ENCODE data around the gene TNFRSF6B. TPM values are rescaled to one million over a fixed set of nuclear protein-coding genes. Genes with fewer than 3 reads are reported as not detected.
"Not testable (repeated sequence)": the region's sequence is repeated elsewhere in the genome, so short reads cannot be mapped to it uniquely, and the experiment has no call there.

Gene TNFRSF6B
- total RNA-seq, 2 experiments from 2014 or later, result not detected

GRCh38 chr20:63664143-63664851 lies 32.2 kb upstream of the TNFRSF6B start:
- no peak overlapping the region for H3K27ac Mint-ChIP-seq
- POLR2A ChIA-PET, result no interaction called here

DNA sequence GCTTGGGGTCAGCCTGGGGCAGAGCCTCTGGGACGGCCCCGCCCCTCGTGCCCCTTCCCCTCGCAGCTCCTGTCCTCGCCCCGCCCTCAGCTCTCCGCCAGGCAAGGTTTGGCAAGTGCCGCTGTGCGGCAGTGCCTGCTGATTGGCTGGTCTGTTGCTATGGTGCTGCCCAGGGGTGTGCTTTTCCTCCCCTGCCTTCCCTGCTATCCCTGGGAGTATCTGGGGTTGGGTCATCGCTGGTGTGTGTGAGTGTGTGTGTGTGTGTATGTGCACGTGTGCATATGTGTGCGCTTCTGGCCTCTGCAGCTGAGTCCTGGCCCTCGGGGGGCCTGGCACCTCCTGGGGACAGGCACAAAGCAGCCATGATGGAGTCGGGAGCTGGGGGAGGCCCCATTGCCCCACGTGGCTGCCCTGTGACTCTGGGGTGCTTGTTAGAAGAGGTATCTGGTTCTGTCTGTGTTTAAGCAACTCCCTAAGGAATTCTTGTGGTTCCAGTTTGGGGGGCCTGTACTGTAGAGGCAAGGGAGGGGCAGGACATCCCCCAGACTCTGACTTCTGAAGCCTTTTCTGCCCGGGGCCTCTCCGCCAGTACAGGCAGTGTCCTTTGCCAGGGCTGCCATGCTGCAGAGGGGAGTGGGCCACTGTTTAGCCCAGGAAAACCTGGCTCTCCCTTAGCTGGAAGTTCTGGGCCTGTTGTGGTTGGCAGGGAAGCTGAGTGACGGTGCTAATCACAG lies 31.4 kb upstream of the TNFRSF6B start:
- ChIA-PET CTCF (no interaction called here), POLR2A (no interaction called here)
- intact Hi-C loops (cut with micrococcal nuclease), result no loop called here
- H3K4me3 Mint-ChIP-seq, result no peak overlapping the region
- peaks cover 36% of the 10 kb centered on the region for H3K36me3 Mint-ChIP-seq
- no peak for DNase-seq
- no peaks in the 10 kb centered on the region for H3K9me3 Mint-ChIP-seq
- H3K27me3 Mint-ChIP-seq, result no peaks in the 10 kb centered on the region
- no peak overlapping the region for H3K27ac Mint-ChIP-seq
- H3K4me1 Mint-ChIP-seq (ENCODE audit: low read depth), result peaks cover under 1% of the 10 kb centered on the region

More at GRCh38 chr20:63664143-63664851, 32.2 kb upstream of the TNFRSF6B start:
- H3K4me1 Mint-ChIP-seq (ENCODE audit: low read depth), result peaks cover 8% of the 10 kb centered on the region
- no peak overlapping the region for H3K4me3 Mint-ChIP-seq
- H3K9me3 Mint-ChIP-seq, result no peaks in the 10 kb centered on the region
- CTCF ChIA-PET, result no interaction called here
- DNase-seq, result no peak
- no peaks in the 10 kb centered on the region for H3K27me3 Mint-ChIP-seq
- H3K36me3 Mint-ChIP-seq, result peaks cover 39% of the 10 kb centered on the region
- intact Hi-C loops (cut with micrococcal nuclease), result no loop called here

DNA sequence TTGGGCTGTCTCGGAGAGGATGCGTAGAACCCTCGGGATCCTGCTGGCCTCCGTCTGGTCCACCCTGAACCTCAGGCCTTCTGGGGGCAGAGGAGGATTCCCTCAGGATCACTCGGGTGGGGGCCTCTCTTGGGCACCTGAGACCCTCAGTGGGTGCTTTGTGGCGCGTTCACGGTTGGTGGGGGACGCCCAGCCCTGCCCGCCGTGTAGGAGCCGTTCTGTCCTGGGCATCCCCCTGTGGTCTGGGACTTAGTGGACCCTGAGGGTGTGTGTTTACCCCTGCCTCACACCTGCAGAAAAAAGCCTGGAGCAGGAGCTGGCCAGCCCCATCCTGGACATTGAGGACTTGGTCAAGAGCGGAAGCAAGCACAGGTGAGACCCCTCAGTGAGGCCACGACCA lies 30.7 kb upstream of the TNFRSF6B start:
- H3K4me1 Mint-ChIP-seq (ENCODE audit: low read depth), result no peaks in the 10 kb centered on the region
- ChIA-PET POLR2A (no interaction called here), CTCF (no interaction called here)
- no peak for DNase-seq
- H3K4me3 Mint-ChIP-seq, result no peak overlapping the region
- no peak overlapping the region for H3K27ac Mint-ChIP-seq
- H3K36me3 Mint-ChIP-seq, result peaks cover 34% of the 10 kb centered on the region
- H3K27me3 Mint-ChIP-seq, result no peaks in the 10 kb centered on the region
- no peaks in the 10 kb centered on the region for H3K9me3 Mint-ChIP-seq
- intact Hi-C loops (cut with micrococcal nuclease), result no loop called here

DNA sequence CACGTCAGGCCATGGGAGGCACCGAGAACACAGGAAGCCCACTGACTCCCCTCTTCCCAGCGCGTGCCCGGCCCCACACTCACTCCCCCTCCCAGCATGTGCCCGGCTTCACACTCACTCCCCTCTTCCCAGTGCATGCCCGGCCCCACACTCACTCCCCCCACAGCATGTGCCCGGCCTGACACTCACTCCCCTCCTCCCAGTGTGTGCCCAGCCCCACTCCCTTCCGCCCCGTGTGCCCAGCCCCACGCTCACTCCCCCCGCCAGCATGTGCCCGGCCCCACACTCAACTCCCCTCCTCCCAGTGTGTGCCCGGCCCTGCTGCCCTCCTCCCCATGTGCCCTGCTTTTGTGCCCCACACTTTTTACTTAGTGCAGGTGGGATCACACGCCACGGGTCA lies 28.6 kb upstream of the TNFRSF6B start:
- no peak for DNase-seq
- Mint-ChIP-seq H3K4me3 (no peak overlapping the region), H3K36me3 (peaks cover 29% of the 10 kb centered on the region), H3K4me1 (ENCODE audit: low read depth) (no peaks in the 10 kb centered on the region), H3K27me3 (no peaks in the 10 kb centered on the region), H3K9me3 (no peaks in the 10 kb centered on the region), H3K27ac (no peak overlapping the region)
- intact Hi-C loops (cut with micrococcal nuclease), result no loop called here
- ChIA-PET POLR2A (no interaction called here), CTCF (no interaction called here)

DNA sequence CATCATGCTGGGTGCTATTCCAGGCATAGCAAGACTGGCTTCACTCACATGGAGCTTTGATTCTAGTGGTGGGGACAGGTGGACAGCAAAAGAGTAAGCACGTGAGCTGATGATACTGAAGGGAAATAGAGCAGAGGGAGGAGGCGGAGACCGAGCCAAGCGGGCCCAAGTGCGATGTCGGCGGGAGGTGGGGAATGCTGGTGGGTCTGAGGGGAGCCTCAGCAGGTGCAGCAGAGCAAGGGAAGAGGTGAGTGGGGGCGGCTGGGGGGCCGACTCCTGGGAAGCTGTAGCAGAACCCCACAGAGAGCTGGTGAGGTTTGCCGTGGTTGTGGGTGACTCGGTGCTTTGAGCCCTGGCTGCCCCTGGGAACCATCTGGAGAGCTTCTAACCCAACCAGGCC lies 28.1 kb upstream of the TNFRSF6B start:
- no peak for DNase-seq
- H3K27ac Mint-ChIP-seq, result no peak overlapping the region
- no peak overlapping the region for H3K4me3 Mint-ChIP-seq
- no peaks in the 10 kb centered on the region for H3K27me3 Mint-ChIP-seq
- ChIA-PET CTCF (interaction anchor here (0.6 to 0.9 kb wide), 2 partner anchors 10 to 131 kb away, joined by 3 to 4 read pairs; partner anchors contain the start of genes PTK6 and RTEL1), POLR2A (no interaction called here)
- peaks cover 29% of the 10 kb centered on the region for H3K36me3 Mint-ChIP-seq
- intact Hi-C loops (cut with micrococcal nuclease), result no loop called here
- no peaks in the 10 kb centered on the region for H3K4me1 Mint-ChIP-seq (ENCODE audit: low read depth)
- H3K9me3 Mint-ChIP-seq, result no peaks in the 10 kb centered on the region

DNA sequence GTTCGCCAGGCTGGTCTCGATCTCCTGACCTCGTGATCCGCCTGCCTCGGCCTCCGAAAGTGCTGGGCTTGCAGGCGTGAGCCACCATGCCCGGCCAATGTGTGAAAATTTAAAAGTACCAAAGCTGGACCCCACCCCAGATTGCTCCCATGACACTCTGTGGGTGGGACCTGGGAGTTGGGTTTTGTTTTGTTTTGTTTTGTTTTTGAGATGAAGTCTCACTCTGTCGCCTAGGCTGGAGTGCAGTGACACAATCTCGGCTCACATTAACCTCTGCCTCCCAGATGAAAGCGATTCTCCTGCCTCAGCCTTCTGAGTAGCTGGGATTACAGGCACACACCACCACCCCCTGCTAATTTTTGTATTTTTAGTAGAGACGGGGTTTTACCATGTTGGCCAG lies 24.8 kb upstream of the TNFRSF6B start:
- H3K4me3 Mint-ChIP-seq; H3K9me3 Mint-ChIP-seq; H3K4me1 Mint-ChIP-seq (ENCODE audit: low read depth); POLR2A ChIA-PET; H3K27me3 Mint-ChIP-seq; CTCF ChIA-PET; H3K27ac Mint-ChIP-seq; intact Hi-C loops (cut with micrococcal nuclease); DNase-seq: not testable (repeated sequence)
- peaks cover 28% of the 10 kb centered on the region for H3K36me3 Mint-ChIP-seq

GRCh38 chr20:63672666-63673065 lies 23.8 kb upstream of the TNFRSF6B start:
- ChIA-PET POLR2A (no interaction called here), CTCF (no interaction called here)
- Mint-ChIP-seq H3K27me3 (no peaks in the 10 kb centered on the region), H3K27ac (no peak overlapping the region), H3K36me3 (peaks cover 29% of the 10 kb centered on the region), H3K4me3 (no peak overlapping the region), H3K4me1 (ENCODE audit: low read depth) (no peaks in the 10 kb centered on the region), H3K9me3 (no peaks in the 10 kb centered on the region)
- intact Hi-C loops (cut with micrococcal nuclease), result no loop called here
- no peak for DNase-seq

- ChIA-PET CTCF (no interaction called here), POLR2A (no interaction called here)
- H3K4me3 Mint-ChIP-seq, result no peak overlapping the region
- H3K27ac Mint-ChIP-seq, result no peak overlapping the region
- H3K4me1 Mint-ChIP-seq (ENCODE audit: low read depth), result no peaks in the 10 kb centered on the region
- H3K36me3 Mint-ChIP-seq, result peaks cover 26% of the 10 kb centered on the region
- no peaks in the 10 kb centered on the region for H3K9me3 Mint-ChIP-seq
- no peaks in the 10 kb centered on the region for H3K27me3 Mint-ChIP-seq
- no peak for DNase-seq
- intact Hi-C loops (cut with micrococcal nuclease), result no loop called here
These were observed 22.5 kb upstream of the TNFRSF6B start for GRCh38 chr20:63673951-63674350.

DNA sequence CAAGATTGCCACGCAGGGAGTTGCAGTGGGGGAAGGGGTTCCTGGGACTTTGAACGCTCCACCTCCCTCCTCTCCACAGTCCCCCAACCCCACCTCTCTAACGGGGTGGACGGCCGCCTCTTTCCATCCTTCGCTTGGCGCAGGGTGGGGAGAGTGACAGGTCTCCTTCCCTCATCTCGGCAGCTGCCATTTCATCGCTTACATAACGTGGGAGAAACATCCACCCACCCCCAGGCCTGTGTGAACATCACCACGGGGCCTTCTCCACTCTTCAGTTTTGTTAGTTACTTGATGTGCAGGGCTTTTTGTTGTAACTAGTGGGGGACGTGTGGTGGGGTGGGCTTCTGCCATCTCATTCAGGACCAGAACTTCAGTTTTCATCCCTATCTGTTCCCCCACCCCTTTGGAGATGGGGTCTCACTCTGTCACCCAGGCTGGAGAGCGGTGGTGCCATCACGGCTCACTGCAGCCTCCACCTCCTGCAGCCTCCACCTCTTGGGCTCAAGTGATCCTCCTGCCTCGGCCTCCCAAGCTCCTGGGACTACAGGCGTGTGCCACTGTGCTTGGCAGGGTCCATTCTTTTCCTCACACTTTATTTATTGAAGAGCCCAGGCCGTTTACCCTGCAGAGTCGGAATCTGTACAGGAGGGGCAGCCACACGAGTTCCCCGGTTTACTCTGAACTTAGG lies 20.6 kb upstream of the TNFRSF6B start:
- Mint-ChIP-seq H3K4me1 (ENCODE audit: low read depth) (no peaks in the 10 kb centered on the region), H3K4me3 (no peak overlapping the region), H3K36me3 (peaks cover 21% of the 10 kb centered on the region), H3K27ac (no peak overlapping the region), H3K9me3 (no peaks in the 10 kb centered on the region), H3K27me3 (no peaks in the 10 kb centered on the region)
- intact Hi-C loops (cut with micrococcal nuclease), result no loop called here
- ChIA-PET POLR2A (no interaction called here), CTCF (no interaction called here)
- no peak for DNase-seq

- no peak overlapping the region for H3K4me3 Mint-ChIP-seq
- H3K27ac Mint-ChIP-seq, result no peak overlapping the region
- H3K27me3 Mint-ChIP-seq, result no peaks in the 10 kb centered on the region
- DNase-seq, result no peak
- CTCF ChIA-PET, result no interaction called here
- no peaks in the 10 kb centered on the region for H3K9me3 Mint-ChIP-seq
- H3K36me3 Mint-ChIP-seq, result peaks cover 17% of the 10 kb centered on the region
- POLR2A ChIA-PET, result no interaction called here
- intact Hi-C loops (cut with micrococcal nuclease), result no loop called here
- peaks cover 2% of the 10 kb centered on the region for H3K4me1 Mint-ChIP-seq (ENCODE audit: low read depth)
These were observed 18.4 kb upstream of the TNFRSF6B start for GRCh38 chr20:63678071-63678470.

- DNase-seq, result no peak
- no peaks in the 10 kb centered on the region for H3K27me3 Mint-ChIP-seq
- ChIA-PET CTCF (no interaction called here), POLR2A (no interaction called here)
- H3K4me3 Mint-ChIP-seq, result no peak overlapping the region
- intact Hi-C loops (cut with micrococcal nuclease), result no loop called here
- no peak overlapping the region for H3K27ac Mint-ChIP-seq
- H3K9me3 Mint-ChIP-seq, result no peaks in the 10 kb centered on the region
- peaks cover 2% of the 10 kb centered on the region for H3K4me1 Mint-ChIP-seq (ENCODE audit: low read depth)
- H3K36me3 Mint-ChIP-seq, result peaks cover 16% of the 10 kb centered on the region
These were observed 17.6 kb upstream of the TNFRSF6B start for GRCh38 chr20:63678667-63679465.

GRCh38 chr20:63679799-63680305 lies 16.6 kb upstream of the TNFRSF6B start:
- DNase-seq, result no peak
- intact Hi-C loops (cut with micrococcal nuclease), result no loop called here

More at GRCh38 chr20:63679799-63680305, 16.6 kb upstream of the TNFRSF6B start:
- Mint-ChIP-seq H3K36me3 (peaks cover 17% of the 10 kb centered on the region), H3K4me3 (no peak overlapping the region), H3K9me3 (no peaks in the 10 kb centered on the region), H3K4me1 (ENCODE audit: low read depth) (peaks cover 5% of the 10 kb centered on the region), H3K27ac (no peak overlapping the region), H3K27me3 (no peaks in the 10 kb centered on the region)
- ChIA-PET CTCF (interaction anchor here (0.6 kb wide), 1 partner anchor 12 kb away, joined by 3 read pairs; no protein-coding TSS in a partner anchor), POLR2A (no interaction called here)
